GM12878 (cell line): ENCODE measurements around the gene LYPD4. TPM values are rescaled to one million over a fixed set of nuclear protein-coding genes. Genes with fewer than 3 reads are reported as not detected.

ENCODE experiments used
- ATAC-seq: fragments of 200-7000 bp; cut with Tn5 transposase; 3 replicates; pipeline ENCODE4 v1.9.1; 2020; ENCODE audit warnings: mild to moderate bottlenecking, moderate library complexity
- BruUV-seq: library from RNA; stranded (reverse); fragments of 400-500 nt; replicated peaks from 2 replicates; lab custom pipeline; 2021; lab: Mats Ljungman, UMichigan
- CTCF ChIA-PET: fragments of 300-600 bp; sonication (Branson Sonifier 250); formaldehyde crosslinking; extraction: SDS; loops from one replicate; lab custom pipeline; 2021; ENCODE audit warnings: inconsistent platforms; lab: Yijun Ruan, JAX
- POLR2A ChIA-PET: fragments of 350-600 bp; formaldehyde crosslinking; extraction: SDS; loops from one replicate; lab custom pipeline; 2021; ENCODE audit warnings: inconsistent platforms; lab: Charles Lee
- RAD21 ChIA-PET: fragments of 300-600 bp; sonication (Branson Sonifier 250); formaldehyde crosslinking; loops from one replicate; lab custom pipeline; 2023; ENCODE audit warnings: antibody characterized with exemption; ENCODE audit not compliant: unreplicated experiment; lab: Charles Lee
- SMC1A ChIA-PET: fragments of 300-600 bp; sonication (Branson Sonifier 250); formaldehyde crosslinking; loops from one replicate; lab custom pipeline; 2023; ENCODE audit not compliant: unreplicated experiment, uncharacterized antibody; lab: Charles Lee
- DNase-seq: peaks from one replicate; pipeline ENCODE4 v3.0.0-alpha.2; 2011; ENCODE audit warnings: low read depth, low spot score
- FAIRE-seq: peaks from 3 replicates; lab custom pipeline; 2011; peaks lifted over from hg19 to GRCh38; lab: Jason Lieb, UNC
- H2AFZ ChIP-seq: 2 replicates; pipeline ENCODE4 v1.6.0; 2011; ENCODE audit warnings: low read depth, low read length, control low read depth; ENCODE audit not compliant: control insufficient read depth
- H3K27ac ChIP-seq: 2 replicates; pipeline ENCODE4 v1.5.1; 2011; ENCODE audit warnings: control low read depth; ENCODE audit not compliant: control insufficient read depth, insufficient read depth
- H3K27me3 ChIP-seq, 2 experiments: replicated peaks in 1 of 2; 2 replicates each; pipeline versions ENCODE4 v1.6.0 to v1.6.1; 2011; ENCODE audit warnings: low read length in 1 of 2; ENCODE audit not compliant: control insufficient read depth in 2 of 2, insufficient read depth in 2 of 2
- H3K36me3 ChIP-seq, 2 experiments: 2 replicates each; pipeline ENCODE4 v1.5.1; 2011; ENCODE audit warnings: low read length in 1 of 2; ENCODE audit not compliant: control insufficient read depth in 2 of 2, insufficient read depth in 2 of 2
- H3K4me1 ChIP-seq: 2 replicates; pipeline ENCODE4 v1.6.1; 2011; ENCODE audit warnings: mild to moderate bottlenecking, low read length, moderate library complexity, mixed read lengths; ENCODE audit not compliant: control insufficient read depth, insufficient read depth
- H3K4me2 ChIP-seq: 2 replicates; pipeline ENCODE4 v1.6.0; 2011; ENCODE audit warnings: control low read depth; ENCODE audit not compliant: control insufficient read depth, insufficient read depth
- H3K4me3 ChIP-seq: fragments of 200-600 bp; sonication (generic); 2 replicates; pipeline ENCODE4 v1.5.1; 2016
- H3K79me2 ChIP-seq: 2 replicates; pipeline ENCODE4 v1.6.0; 2011; ENCODE audit warnings: low read length; ENCODE audit not compliant: control insufficient read depth, insufficient read depth
- H3K9ac ChIP-seq: 2 replicates; pipeline ENCODE4 v1.8.0; 2011; ENCODE audit warnings: low read length, control low read depth, mixed read lengths; ENCODE audit not compliant: control insufficient read depth, insufficient read depth
- H3K9me3 ChIP-seq: replicated peaks from 3 replicates; pipeline ENCODE4 v1.5.1; 2011; ENCODE audit warnings: mild to moderate bottlenecking, low read length; ENCODE audit not compliant: control insufficient read depth, insufficient read depth
- H4K20me1 ChIP-seq: 2 replicates; pipeline ENCODE4 v1.6.0; 2011; ENCODE audit not compliant: control insufficient read depth, insufficient read depth
- CBX3 ChIP-seq: fragments of 200-600 bp; sonication (generic); IDR thresholded peaks from 2 replicates; pipeline ENCODE4 v1.6.1; 2016; ENCODE audit warnings: low read depth, borderline replicate concordance
- DPF2 ChIP-seq: fragments of 450-650 bp; IDR thresholded peaks from 2 replicates; pipeline ENCODE4 v1.6.1; 2017; ENCODE audit warnings: mild to moderate bottlenecking
- EP300 ChIP-seq, 2 experiments: fragments of 150-350 bp in 1 of 2; IDR thresholded peaks; 2 replicates each; pipeline ENCODE4 v1.6.1; 2011 to 2012; ENCODE audit warnings: low read depth in 2 of 2, low read length in 2 of 2, borderline replicate concordance in 1 of 2, improper control_type of control experiment in 1 of 2, inconsistent platforms in 1 of 2; ENCODE audit not compliant: control insufficient read depth in 1 of 2
- KAT2A ChIP-seq: conservative IDR thresholded peaks from 2 replicates; pipeline ENCODE4 v1.6.1; 2011; ENCODE audit warnings: low read depth, low read length; ENCODE audit not compliant: control insufficient read depth
- NBN ChIP-seq: fragments of 450-650 bp; IDR thresholded peaks from 2 replicates; pipeline ENCODE4 v1.6.1; 2016
- NFYA ChIP-seq: IDR thresholded peaks from 2 replicates; pipeline ENCODE4 v1.6.1; 2011; ENCODE audit warnings: low read depth, mild to moderate bottlenecking, low read length, improper control_type of control experiment, borderline replicate concordance
- PAX5 ChIP-seq: IDR thresholded peaks from 2 replicates; pipeline ENCODE4 v1.6.1; 2011; ENCODE audit warnings: low read depth, low read length, borderline replicate concordance
- POLR2AphosphoS5 ChIP-seq: IDR thresholded peaks from 2 replicates; pipeline ENCODE4 v1.6.1; 2011; ENCODE audit warnings: mild to moderate bottlenecking, low read length, inconsistent platforms
- RELA ChIP-seq: fragments of 450-650 bp; IDR thresholded peaks from 2 replicates; pipeline ENCODE4 v1.8.0; 2014; ENCODE audit warnings: borderline replicate concordance; ENCODE audit not compliant: partially characterized antibody
- SPI1 ChIP-seq: IDR thresholded peaks from 2 replicates; pipeline ENCODE4 v1.6.1; 2011; ENCODE audit warnings: low read depth, mild to moderate bottlenecking, low read length, moderate library complexity, borderline replicate concordance; ENCODE audit not compliant: insufficient read depth
- SREBF1 ChIP-seq: IDR thresholded peaks from 2 replicates; pipeline ENCODE4 v1.6.1; 2012; ENCODE audit warnings: mild to moderate bottlenecking, low read length
- TBL1XR1 ChIP-seq: IDR thresholded peaks from 2 replicates; pipeline ENCODE4 v1.6.1; 2012; ENCODE audit warnings: low read depth, low read length, improper control_type of control experiment
- ZBED1 ChIP-seq: IDR thresholded peaks from 2 replicates; pipeline ENCODE4 v1.6.1; 2016; ENCODE audit warnings: borderline replicate concordance
- WGBS: methylation state at CpG from one replicate; pipeline ENCODE4 v1.1.6; 2016; ENCODE audit warnings: low lambda C conversion rate; ENCODE audit not compliant: insufficient replicate concordance, insufficient coverage; ENCODE audit errors: missing lambda C conversion rate; 5-methylcytosine and 5-hydroxymethylcytosine counted together
- in situ Hi-C: fragments of 300-500 bp; cut with MboI; formaldehyde crosslinking; loops from 9 replicates; pipeline ENCODE4 v1.14.3; 2018; ENCODE audit warnings: mixed read lengths
- intact Hi-C: fragments of 100-400 bp; cut with micrococcal nuclease; formaldehyde crosslinking; loops from one replicate; pipeline ENCODE4 v1.14.2; 2022; ENCODE audit not compliant: unreplicated experiment
- polyA plus RNA-seq, 11 experiments: library from polyadenylated mRNA; depleted of rRNA in 4 of 11; unstranded in 6 of 11; stranded (reverse) in 5 of 11; fragments of >200 nt; fragmentation: Nextera tagmentation in 4 of 11; fragmentation: Illumina TruSeq in 1 of 11; extraction: Ambion mirVana in 4 of 11; extraction: Trizol in 1 of 11; gene quantifications; 1 replicate in 1 of 11; 2 replicates in 10 of 11; pipeline versions ENCODE4 v1.2.1 to v1.2.3, GENCODE V29; 2011 to 2016; ENCODE audit warnings: inconsistent platforms in 2 of 11, missing spikeins in 2 of 11, low read depth in 1 of 11
- total RNA-seq, 4 experiments: library from RNA; depleted of rRNA in 3 of 4; stranded (reverse); fragments of >200 nt in 3 of 4; fragmentation: Illumina TruSeq in 1 of 4; extraction: Trizol in 1 of 4; gene quantifications; 2 replicates each; pipeline versions ENCODE4 v1.2.1 to v1.2.3, GENCODE V29; 2013 to 2021
- TF ChIP-seq, protein P1 (sequence below): IDR thresholded peaks from 2 replicates; pipeline ENCODE4 v1.6.1; 2011; ENCODE audit warnings: borderline replicate concordance, low read depth, mild to moderate bottlenecking, moderate library complexity, low read length; ENCODE audit not compliant: insufficient read depth, poor library complexity, severe bottlenecking
- TF ChIP-seq, protein P2 (sequence below): IDR thresholded peaks from 2 replicates; pipeline ENCODE4 v1.6.1; 2012; ENCODE audit warnings: improper control_type of control experiment, low read depth, low read length; ENCODE audit not compliant: insufficient replicate concordance
- TF ChIP-seq, protein P3 (sequence below): fragments of 450-650 bp; IDR thresholded peaks from 2 replicates; pipeline ENCODE4 v1.6.1; 2016; ENCODE audit warnings: mild to moderate bottlenecking

The LYPD4 gene
- total and polyA plus RNA-seq, 10 of the 15 experiments (the other 5 are each of a cell fraction or from before 2014, with no cell fraction given) = not detected

DNA sequence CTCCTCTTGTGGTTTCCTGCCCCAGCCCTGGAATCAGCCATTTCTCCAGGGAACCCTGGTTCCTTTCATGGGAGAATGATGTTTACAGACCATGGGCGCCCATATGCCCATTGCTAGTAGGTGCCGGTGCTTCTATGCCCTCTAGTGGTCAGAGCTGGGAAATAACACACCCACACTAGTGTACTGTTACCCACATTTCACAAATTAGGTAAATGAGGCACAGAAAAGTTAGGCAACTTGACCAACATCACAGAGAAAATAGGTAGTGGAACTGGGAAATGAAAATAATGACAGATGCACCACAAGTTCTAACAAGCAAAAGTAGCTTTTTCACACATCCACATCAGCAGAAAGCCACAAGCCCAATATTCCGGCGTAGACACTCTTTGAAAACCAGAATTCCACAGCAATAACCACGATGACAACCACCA, 49.4 kb downstream of the LYPD4 start:
- no TSS peak for BruUV-seq
- no peak overlapping the region for H3K4me3 ChIP-seq
- no peaks in the 10 kb centered on the region; the same call in 1 of the 2 replicates for H3K4me1 ChIP-seq
- peak; percentile 97 for ATAC-seq
- peaks cover 0 to 6% of the 10 kb centered on the region in 2 experiments; a peak in 2 of 4 replicates for H3K27me3 ChIP-seq
- in situ Hi-C loops = no loop called here
- intact Hi-C loops = no loop called here
- SMC1A ChIA-PET = interaction anchor here (0.9 to 5.5 kb wide), 11 partner anchors 10 to 356 kb away, joined by 3 to 47 read pairs (median 4); partner anchors contain the start of genes DMAC2, RABAC1 and RPS19
- no peak overlapping the region for H3K9ac ChIP-seq
- no peak overlapping the region for H3K4me2 ChIP-seq
- no peaks in the 10 kb centered on the region for H4K20me1 ChIP-seq
- RAD21 ChIA-PET = interaction anchor here (1.1 to 5.2 kb wide), 2 partner anchors 26 to 69 kb away, joined by 3 to 37 read pairs; no protein-coding TSS in a partner anchor
- no peak overlapping the region for H2AFZ ChIP-seq
- peak; percentile 99 for FAIRE-seq
- 5% methylated on average over 5 of the region's 5 CpGs for WGBS
- H3K79me2 ChIP-seq = no peaks in the 10 kb centered on the region
- DNase-seq = peak; percentile 23
- CTCF ChIA-PET = interaction anchor here (0.7 to 7.2 kb wide), 28 partner anchors 9 to 1933 kb away, joined by 3 to 188 read pairs (median 4); partner anchors contain the start of genes CEACAM6, CEACAM7 and RABAC1
- POLR2A ChIA-PET = no interaction called here
- no peak overlapping the region for H3K27ac ChIP-seq
- no peaks in the 10 kb centered on the region for H3K9me3 ChIP-seq
- no peaks in the 10 kb centered on the region for H3K36me3 ChIP-seq
- TF ChIP-seq NFYA = no peak
- TF ChIP-seq, protein P1, sequence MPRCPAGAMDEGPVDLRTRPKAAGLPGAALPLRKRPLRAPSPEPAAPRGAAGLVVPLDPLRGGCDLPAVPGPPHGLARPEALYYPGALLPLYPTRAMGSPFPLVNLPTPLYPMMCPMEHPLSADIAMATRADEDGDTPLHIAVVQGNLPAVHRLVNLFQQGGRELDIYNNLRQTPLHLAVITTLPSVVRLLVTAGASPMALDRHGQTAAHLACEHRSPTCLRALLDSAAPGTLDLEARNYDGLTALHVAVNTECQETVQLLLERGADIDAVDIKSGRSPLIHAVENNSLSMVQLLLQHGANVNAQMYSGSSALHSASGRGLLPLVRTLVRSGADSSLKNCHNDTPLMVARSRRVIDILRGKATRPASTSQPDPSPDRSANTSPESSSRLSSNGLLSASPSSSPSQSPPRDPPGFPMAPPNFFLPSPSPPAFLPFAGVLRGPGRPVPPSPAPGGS = no peak
- TF ChIP-seq EP300 (IDR thresholded peaks at IDR 0.05; ENCODE audit: borderline replicate concordance in 1 of 2, control insufficient read depth in 1 of 2, low read depth in 2 of 2, low read length in 2 of 2) = no peak
- TF ChIP-seq KAT2A = no peak
- no peak for TF ChIP-seq SREBF1
- TF ChIP-seq, protein P2, sequence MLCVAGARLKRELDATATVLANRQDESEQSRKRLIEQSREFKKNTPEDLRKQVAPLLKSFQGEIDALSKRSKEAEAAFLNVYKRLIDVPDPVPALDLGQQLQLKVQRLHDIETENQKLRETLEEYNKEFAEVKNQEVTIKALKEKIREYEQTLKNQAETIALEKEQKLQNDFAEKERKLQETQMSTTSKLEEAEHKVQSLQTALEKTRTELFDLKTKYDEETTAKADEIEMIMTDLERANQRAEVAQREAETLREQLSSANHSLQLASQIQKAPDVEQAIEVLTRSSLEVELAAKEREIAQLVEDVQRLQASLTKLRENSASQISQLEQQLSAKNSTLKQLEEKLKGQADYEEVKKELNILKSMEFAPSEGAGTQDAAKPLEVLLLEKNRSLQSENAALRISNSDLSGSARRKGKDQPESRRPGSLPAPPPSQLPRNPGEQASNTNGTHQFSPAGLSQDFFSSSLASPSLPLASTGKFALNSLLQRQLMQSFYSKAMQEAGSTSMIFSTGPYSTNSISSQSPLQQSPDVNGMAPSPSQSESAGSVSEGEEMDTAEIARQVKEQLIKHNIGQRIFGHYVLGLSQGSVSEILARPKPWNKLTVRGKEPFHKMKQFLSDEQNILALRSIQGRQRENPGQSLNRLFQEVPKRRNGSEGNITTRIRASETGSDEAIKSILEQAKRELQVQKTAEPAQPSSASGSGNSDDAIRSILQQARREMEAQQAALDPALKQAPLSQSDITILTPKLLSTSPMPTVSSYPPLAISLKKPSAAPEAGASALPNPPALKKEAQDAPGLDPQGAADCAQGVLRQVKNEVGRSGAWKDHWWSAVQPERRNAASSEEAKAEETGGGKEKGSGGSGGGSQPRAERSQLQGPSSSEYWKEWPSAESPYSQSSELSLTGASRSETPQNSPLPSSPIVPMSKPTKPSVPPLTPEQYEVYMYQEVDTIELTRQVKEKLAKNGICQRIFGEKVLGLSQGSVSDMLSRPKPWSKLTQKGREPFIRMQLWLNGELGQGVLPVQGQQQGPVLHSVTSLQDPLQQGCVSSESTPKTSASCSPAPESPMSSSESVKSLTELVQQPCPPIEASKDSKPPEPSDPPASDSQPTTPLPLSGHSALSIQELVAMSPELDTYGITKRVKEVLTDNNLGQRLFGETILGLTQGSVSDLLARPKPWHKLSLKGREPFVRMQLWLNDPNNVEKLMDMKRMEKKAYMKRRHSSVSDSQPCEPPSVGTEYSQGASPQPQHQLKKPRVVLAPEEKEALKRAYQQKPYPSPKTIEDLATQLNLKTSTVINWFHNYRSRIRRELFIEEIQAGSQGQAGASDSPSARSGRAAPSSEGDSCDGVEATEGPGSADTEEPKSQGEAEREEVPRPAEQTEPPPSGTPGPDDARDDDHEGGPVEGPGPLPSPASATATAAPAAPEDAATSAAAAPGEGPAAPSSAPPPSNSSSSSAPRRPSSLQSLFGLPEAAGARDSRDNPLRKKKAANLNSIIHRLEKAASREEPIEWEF = no peak
- no peak for TF ChIP-seq POLR2AphosphoS5
- TF ChIP-seq RELA = no peak
- no peak for TF ChIP-seq ZBED1
- peak; percentile 35; the same call in 1 of the 2 replicates for TF ChIP-seq SPI1
- no peak for TF ChIP-seq TBL1XR1
- TF ChIP-seq, protein P3, sequence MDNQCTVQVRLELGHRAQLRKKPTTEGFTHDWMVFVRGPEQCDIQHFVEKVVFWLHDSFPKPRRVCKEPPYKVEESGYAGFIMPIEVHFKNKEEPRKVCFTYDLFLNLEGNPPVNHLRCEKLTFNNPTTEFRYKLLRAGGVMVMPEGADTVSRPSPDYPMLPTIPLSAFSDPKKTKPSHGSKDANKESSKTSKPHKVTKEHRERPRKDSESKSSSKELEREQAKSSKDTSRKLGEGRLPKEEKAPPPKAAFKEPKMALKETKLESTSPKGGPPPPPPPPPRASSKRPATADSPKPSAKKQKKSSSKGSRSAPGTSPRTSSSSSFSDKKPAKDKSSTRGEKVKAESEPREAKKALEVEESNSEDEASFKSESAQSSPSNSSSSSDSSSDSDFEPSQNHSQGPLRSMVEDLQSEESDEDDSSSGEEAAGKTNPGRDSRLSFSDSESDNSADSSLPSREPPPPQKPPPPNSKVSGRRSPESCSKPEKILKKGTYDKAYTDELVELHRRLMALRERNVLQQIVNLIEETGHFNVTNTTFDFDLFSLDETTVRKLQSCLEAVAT = peak; percentile 29; the same call in 1 of the 2 replicates
- TF ChIP-seq DPF2 = 0 out of 2 replicates have a peak, but pooled peaks have one; percentile 45
- TF ChIP-seq NBN = peak; percentile 43; the same call in 1 of the 2 replicates
- TF ChIP-seq CBX3 = no peak
- TF ChIP-seq PAX5 = no peak
